GM12874 (cell line): ENCODE measurements around the gene TRAF3IP1.

Experiments
- CTCF ChIP-seq: IDR thresholded peaks from 2 replicates; pipeline ENCODE4 v1.5.1; 2011; ENCODE audit warnings: low read depth, mild to moderate bottlenecking, control low read depth, low read length, moderate library complexity; ENCODE audit not compliant: insufficient read depth

Gene TRAF3IP1

DNA sequence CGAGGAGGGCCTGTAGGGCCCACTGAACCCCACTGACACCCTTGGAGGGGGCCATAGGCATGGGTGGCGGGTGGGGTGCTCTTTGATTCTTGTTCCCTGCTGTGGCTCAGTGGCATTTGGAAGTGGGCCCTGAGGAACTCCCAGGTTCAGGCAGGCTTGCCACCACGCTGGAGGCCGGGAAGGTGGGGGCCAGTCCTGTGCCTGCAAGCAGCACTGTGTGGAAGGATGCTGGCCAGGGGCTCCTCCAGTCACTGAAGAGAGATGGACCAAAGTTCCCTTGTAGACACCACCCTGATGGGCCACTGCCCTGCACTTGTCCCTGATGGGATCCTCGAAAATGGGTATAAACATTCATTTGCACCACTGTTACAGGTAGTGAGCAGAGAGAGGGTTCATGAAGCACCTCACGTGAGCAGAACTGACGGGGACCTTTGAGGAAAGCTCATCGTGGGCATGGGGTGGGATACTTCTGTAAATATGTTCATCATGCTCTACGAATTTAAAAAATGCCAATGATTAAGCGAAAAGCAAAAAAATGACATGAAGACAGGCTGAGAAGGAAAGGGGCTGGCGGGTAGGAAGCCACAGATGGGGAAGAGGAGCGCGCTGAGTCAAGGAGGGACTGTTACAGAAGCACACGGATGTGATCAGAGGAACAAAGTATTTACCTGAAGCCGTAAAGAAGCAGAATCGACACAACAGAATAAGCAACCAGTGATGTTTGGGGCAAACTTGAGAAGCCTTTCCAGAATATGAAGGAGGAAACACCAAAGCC, 61.2 kb downstream of the TRAF3IP1 start:
- TF ChIP-seq CTCF, result no peak

GRCh38 chr2:238382381-238382781, 62.1 kb downstream of the TRAF3IP1 start:
- no peak for TF ChIP-seq CTCF

DNA sequence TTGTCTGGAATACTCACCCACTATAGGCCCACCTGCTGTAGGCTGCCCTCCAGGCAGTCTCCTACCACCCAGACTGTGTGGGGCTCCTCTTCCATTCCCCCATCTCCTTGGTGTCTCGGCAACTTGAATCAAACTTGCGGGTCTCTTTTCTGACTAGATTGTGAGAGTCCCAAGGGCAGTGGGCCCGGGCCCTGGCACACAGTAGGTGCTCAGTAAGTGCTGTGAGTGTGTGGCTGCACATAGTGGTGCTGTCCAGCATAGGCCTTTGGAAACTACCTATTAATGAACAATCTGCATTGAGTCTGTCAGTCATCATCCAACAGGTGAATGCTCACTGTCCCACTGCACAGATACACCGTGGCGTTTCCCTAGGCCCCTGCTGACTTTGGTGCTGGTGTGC, 62.8 kb downstream of the TRAF3IP1 start:
- TF ChIP-seq CTCF, result no peak

DNA sequence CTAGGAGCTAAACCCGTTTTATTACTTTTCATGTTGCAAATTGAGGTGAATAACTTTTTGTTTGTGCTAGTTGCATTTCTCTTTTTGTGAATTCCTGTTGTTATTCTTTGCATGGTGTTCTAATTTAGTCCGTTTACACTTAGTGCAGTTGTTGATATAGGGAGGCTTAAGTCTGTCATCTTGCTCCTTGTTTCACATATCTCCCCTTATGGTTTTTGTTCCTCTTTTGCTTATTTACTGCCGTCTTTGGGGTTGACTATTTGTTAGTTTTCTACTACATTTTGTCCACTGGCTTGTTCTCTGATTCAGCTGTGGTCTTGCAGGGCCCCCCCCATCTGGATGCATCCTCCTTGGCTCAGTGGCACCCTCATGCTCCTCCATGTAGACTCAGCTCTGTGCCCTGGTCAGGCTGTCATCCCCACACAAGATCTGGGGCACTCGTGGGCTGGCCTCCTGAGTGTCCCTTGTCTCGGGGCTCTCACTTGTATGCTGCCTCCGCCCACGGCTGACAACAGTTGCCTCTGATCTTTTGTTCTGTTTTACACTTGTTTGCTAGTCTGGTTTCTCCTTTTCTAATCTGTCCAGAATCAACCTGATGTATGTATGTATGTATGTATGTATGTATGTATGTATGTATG, 63.5 kb downstream of the TRAF3IP1 start:
- TF ChIP-seq CTCF, result no peak

- no peak for TF ChIP-seq CTCF
Measured at GRCh38 chr2:238387332-238387731, 67.0 kb downstream of the TRAF3IP1 start.

DNA sequence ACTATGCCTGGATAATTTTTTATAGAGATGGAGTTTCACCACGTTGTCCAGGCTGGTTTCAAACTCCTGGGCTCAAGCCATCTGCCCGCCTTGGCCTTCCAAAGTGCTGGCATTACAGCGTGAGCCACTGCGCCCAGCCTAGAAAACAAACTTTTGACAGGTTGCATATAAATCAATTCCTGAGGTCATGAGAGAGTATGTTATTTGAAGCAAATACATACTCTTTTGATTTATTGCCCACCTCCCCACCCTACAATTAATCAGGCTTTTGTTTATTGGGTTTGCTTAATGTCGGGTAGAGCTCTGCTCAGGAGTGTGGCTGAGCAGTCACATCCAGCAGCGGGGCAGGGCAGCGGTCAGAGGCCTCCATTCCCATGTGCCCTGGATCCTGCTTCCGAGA, 68.5 kb downstream of the TRAF3IP1 start:
- TF ChIP-seq CTCF, result no peak

DNA sequence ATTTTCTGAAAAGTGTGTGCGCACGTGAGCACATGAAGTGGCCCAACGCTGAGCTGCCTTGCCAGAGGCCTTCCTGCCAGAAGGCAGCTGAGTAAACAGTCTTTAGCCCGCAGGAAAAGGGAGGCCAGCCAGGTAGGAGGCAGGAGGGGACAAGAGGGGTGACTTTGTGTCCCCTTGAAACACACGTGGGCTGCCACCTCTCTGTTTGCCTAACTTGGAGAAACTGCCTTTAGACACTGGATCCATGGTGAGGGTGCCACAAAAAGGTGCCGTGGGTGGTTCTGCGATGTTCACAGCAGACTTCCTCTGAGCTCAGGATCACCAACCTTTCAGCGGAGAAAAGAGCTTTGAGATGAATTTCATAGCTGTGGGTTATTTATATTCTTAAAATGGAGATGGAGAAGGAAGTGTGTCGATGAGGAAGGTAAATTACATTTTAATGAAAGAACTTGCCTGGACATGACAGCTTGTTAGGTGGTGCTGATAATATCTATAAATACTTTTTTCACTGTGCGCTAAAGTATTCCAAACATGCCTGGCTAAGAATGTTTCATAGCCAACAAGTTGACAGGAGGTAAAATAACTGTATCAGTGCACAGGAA, 69.8 kb downstream of the TRAF3IP1 start:
- no peak for TF ChIP-seq CTCF
